CD4-positive, alpha-beta T cell treated with Interferon alpha-2 for 1 hour (primary cell): Measurements from ENCODE around the gene PARP4.
"Not testable (repeated sequence)": the region's sequence is repeated elsewhere in the genome, so short reads cannot be mapped to it uniquely, and the experiment has no call there.

Source experiments
- DNase-seq, 2 donors: peaks; one replicate each; pipeline ENCODE4 v3.0.0-alpha.2; 2020 to 2022

PARP4 gene

GRCh38 chr13:24512197-24512907 lies at the start of gene PARP4:
Gene PARP4, minus strand, starts transcription at chr13:24512778. Its CDS starts 9,002 bp downstream, at chr13:24503776.
- DNase-seq: peak; percentile 68 to 71

GRCh38 chr13:24560579-24561187 lies 48.1 kb upstream of the PARP4 start:
- DNase-seq: not testable (repeated sequence)

GRCh38 chr13:24559431-24560218 lies 47.0 kb upstream of the PARP4 start:
- not testable (repeated sequence) for DNase-seq

GRCh38 chr13:24557081-24557480 lies 44.5 kb upstream of the PARP4 start:
- DNase-seq: no peak

- not testable (repeated sequence) for DNase-seq
Measured at GRCh38 chr13:24553892-24554291, 41.3 kb upstream of the PARP4 start.

- DNase-seq: peak; percentile 9 to 15
Measured at GRCh38 chr13:24541476-24542352, 29.1 kb upstream of the PARP4 start.

GRCh38 chr13:24541127-24541475 lies 28.5 kb upstream of the PARP4 start:
- DNase-seq: no peak

GRCh38 chr13:24540236-24541126 lies 27.9 kb upstream of the PARP4 start:
- DNase-seq: no peak

- no peak for DNase-seq
Measured at GRCh38 chr13:24539500-24540165, 27.1 kb upstream of the PARP4 start.

GRCh38 chr13:24529478-24529877 lies 16.9 kb upstream of the PARP4 start:
- DNase-seq: no peak

- DNase-seq: no peak
Measured at GRCh38 chr13:24528816-24529398, 16.3 kb upstream of the PARP4 start.

GRCh38 chr13:24527266-24527775 lies 14.7 kb upstream of the PARP4 start:
- no peak for DNase-seq

- no peak for DNase-seq
Measured at GRCh38 chr13:24520733-24521132, 8.2 kb upstream of the PARP4 start.

- DNase-seq: no peak
Measured at GRCh38 chr13:24516919-24517318, 4.3 kb upstream of the PARP4 start.

GRCh38 chr13:24512908-24513213 lies 283 bp upstream of the PARP4 start:
- no peak for DNase-seq

- no peak for DNase-seq
Measured at GRCh38 chr13:24511816-24512196, 772 bp downstream of the PARP4 start.

GRCh38 chr13:24511019-24511815 lies 1.4 kb downstream of the PARP4 start:
- DNase-seq: peak; percentile 52 to 55

GRCh38 chr13:24506698-24507335 lies 5.8 kb downstream of the PARP4 start:
- DNase-seq: no peak

GRCh38 chr13:24506283-24506682 lies 6.3 kb downstream of the PARP4 start:
- not testable (repeated sequence) for DNase-seq
